Thoracic aorta (tissue), 2 donors: Measurements from ENCODE around the gene GTPBP2. TPM values are rescaled to one million over a fixed set of nuclear protein-coding genes. Genes with fewer than 3 reads are reported as not detected.

Source experiments
- ATAC-seq: fragments of 150-250 bp; one replicate; pipeline ENCODE4 v1.8.0; 2017; ENCODE audit warnings: low read depth; ENCODE audit not compliant: insufficient number of reproducible peaks, low FRiP score
- DNase-seq: peaks from one replicate; pipeline ENCODE4 v3.0.0-alpha.2; 2020; ENCODE audit warnings: low spot score
- H3K27ac ChIP-seq, 2 donors: fragments of 200-600 bp; sonication (generic); 1 replicate in 1 of 2; 2 replicates in 1 of 2; pipeline ENCODE4 v1.5.1; 2016; ENCODE audit warnings: mild to moderate bottlenecking in 2 of 2, moderate library complexity in 2 of 2
- H3K27me3 ChIP-seq: fragments of 200-600 bp; sonication (generic); replicated peaks from 2 replicates; pipeline ENCODE4 v1.6.0; 2016; ENCODE audit warnings: mild to moderate bottlenecking; ENCODE audit not compliant: insufficient read depth
- H3K36me3 ChIP-seq: fragments of 200-600 bp; sonication (generic); one replicate; pipeline ENCODE4 v1.5.1; 2016
- H3K4me1 ChIP-seq, 2 donors: fragments of 200-600 bp; sonication (generic); 1 replicate in 1 of 2; 2 replicates in 1 of 2; pipeline versions ENCODE4 v1.5.1 to v1.6.0; 2016; ENCODE audit warnings: low read depth in 2 of 2, mild to moderate bottlenecking in 1 of 2; ENCODE audit not compliant: control insufficient read depth in 1 of 2
- H3K4me3 ChIP-seq: fragments of 200-600 bp; sonication (generic); 2 replicates; pipeline ENCODE4 v1.5.1; 2016; ENCODE audit warnings: mild to moderate bottlenecking
- H3K9me3 ChIP-seq: fragments of 200-600 bp; sonication (generic); 2 replicates; pipeline ENCODE4 v1.5.1; 2016
- CTCF ChIP-seq: fragments of 200-600 bp; sonication (generic); IDR thresholded peaks from one replicate; pipeline ENCODE4 v1.5.1; 2019; ENCODE audit warnings: antibody characterized with exemption
- total RNA-seq, 2 donors: library from RNA; depleted of rRNA; stranded (reverse); fragments of >200 nt; gene quantifications; one replicate each; pipeline versions ENCODE4 v1.1.0 to v1.2.3, GENCODE V29; 2016

Gene GTPBP2
- total RNA-seq, 2 donors from 2014 or later = 45.9 to 66.1 TPM

- ATAC-seq = no peak
- no peaks in the 10 kb centered on the region for H3K27me3 ChIP-seq
- DNase-seq = no peak
- no peaks in the 10 kb centered on the region for H3K9me3 ChIP-seq
- peaks cover 54% of the 10 kb centered on the region for H3K36me3 ChIP-seq
- TF ChIP-seq CTCF = no peak
- peaks cover 7 to 24% of the 10 kb centered on the region in 2 donors for H3K4me1 ChIP-seq
- no peak overlapping the region for H3K4me3 ChIP-seq
- H3K27ac ChIP-seq = no peak overlapping the region
Observed at GRCh38 chr6:43624786-43625288, 4.2 kb downstream of the GTPBP2 start.

DNA sequence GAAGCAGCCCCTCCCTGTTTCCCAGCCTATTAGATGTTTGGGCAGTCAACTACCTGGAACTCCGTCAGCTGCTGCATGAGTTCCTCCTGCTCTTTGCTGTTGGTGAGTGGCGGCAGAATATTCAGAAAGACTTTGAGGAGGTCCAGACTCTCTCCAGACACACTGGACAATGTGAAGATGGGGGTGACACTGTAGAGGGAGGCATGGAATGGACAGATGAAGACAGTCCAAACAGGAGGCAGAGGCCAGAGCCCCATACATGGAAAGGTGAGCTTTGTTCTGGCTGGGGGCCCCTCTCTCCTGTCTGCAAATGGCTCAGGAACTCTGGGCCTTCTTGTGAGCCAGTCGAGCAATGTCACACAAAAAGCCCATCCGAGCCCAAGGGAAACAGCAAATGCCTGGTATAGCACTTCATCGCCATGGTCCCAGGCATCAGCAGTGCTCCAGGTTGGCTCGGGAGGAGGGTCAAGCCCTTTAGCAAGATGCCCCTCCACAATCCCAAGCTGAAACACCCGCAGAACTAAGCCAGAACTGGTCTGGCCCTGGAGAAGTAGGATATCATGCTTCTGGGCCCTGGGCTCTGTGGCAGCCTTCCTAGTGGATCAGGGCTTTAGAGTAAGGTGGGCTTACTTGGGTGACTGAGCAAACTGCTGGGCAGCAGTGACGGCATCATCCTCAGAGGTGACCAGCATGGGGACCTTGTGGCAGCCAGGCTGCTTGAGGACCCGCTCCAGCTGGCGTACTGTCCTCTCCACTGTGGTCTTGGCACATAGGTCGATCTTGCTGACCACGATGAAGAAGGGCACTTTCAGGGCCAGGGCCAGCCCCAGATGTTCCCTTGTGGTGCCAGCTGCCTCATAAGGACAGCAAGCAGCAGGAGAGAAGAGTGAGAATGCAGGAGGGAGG is 4.9 kb downstream of the GTPBP2 start:
- TF ChIP-seq CTCF = no peak
- Histone ChIP-seq H3K27me3 (no peaks in the 10 kb centered on the region), H3K27ac (no peak overlapping the region)

DNA sequence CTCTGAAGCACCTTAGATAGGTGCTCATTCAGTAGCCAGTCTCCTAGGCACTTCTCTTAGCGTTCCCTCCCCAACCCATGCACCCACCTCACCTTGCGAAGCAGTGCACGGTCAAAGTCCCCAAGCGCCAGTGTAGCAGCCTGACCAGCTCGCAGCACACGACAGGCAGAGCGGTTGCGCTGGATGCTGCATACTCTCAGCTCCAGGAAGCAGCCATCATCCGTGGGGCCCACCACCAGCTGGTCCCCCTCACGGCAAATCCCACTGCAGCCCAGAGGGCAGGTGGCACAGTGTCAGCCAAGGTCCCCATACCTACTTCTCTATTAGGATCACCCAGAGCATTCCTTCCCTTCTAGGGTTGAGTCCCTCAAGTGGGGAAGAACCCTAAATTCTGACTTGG is 6.5 kb downstream of the GTPBP2 start:
- Histone ChIP-seq H3K9me3 (no peaks in the 10 kb centered on the region), H3K27ac (no peak overlapping the region), H3K36me3 (peaks cover 54% of the 10 kb centered on the region), H3K4me1 (peaks cover under 1 to 18% of the 10 kb centered on the region in 2 donors), H3K4me3 (no peak overlapping the region), H3K27me3 (no peaks in the 10 kb centered on the region)
- no peak for ATAC-seq
- TF ChIP-seq CTCF = no peak
- no peak for DNase-seq

More for the DNA sequence above, 4.9 kb downstream of the GTPBP2 start:
- peaks cover 7 to 24% of the 10 kb centered on the region in 2 donors for H3K4me1 ChIP-seq
- no peaks in the 10 kb centered on the region for H3K9me3 ChIP-seq
- DNase-seq = no peak
- peaks cover 54% of the 10 kb centered on the region for H3K36me3 ChIP-seq
- no peak overlapping the region for H3K4me3 ChIP-seq
- ATAC-seq = no peak

DNA sequence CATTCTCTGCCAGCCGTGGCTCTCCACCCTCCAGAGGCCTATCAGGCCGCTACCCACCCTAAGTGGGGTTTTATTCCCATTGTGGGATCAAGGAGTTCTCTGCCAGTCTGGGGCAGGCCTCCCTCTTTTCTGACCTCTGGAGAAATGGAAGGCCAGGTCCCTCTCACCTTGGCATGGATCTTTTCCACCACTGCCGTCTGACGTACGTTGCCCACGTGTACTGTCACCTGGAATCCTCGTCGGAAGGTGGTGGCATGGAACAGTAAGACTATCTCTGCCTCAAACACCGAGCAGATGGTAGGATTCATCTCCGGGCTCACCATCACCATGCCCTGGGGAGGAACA is 7.3 kb downstream of the GTPBP2 start:
- Histone ChIP-seq H3K27ac (no peak overlapping the region), H3K9me3 (no peaks in the 10 kb centered on the region), H3K27me3 (no peaks in the 10 kb centered on the region), H3K36me3 (peaks cover 54% of the 10 kb centered on the region), H3K4me3 (no peak overlapping the region), H3K4me1 (peaks cover 0 to 11% of the 10 kb centered on the region in 2 donors)
- no peak for ATAC-seq
- TF ChIP-seq CTCF = no peak
- no peak for DNase-seq

GRCh38 chr6:43621078-43621835 is 7.8 kb downstream of the GTPBP2 start:
- no peak for ATAC-seq
- no peak for TF ChIP-seq CTCF
- Histone ChIP-seq H3K27ac (no peak overlapping the region), H3K4me1 (peaks cover 0 to 6% of the 10 kb centered on the region in 2 donors), H3K36me3 (peaks cover 53% of the 10 kb centered on the region), H3K27me3 (no peaks in the 10 kb centered on the region), H3K9me3 (no peaks in the 10 kb centered on the region), H3K4me3 (no peak overlapping the region)
- no peak for DNase-seq
